Activated CD8-positive, alpha-beta T cell treated with anti-CD3 and anti-CD28 coated beads, Interleukin-2, amount 10 ng/mL, durations not matched to agents 7 days and 5 days (primary cell): ENCODE results near the gene PAQR7. TPM values are rescaled to one million over a fixed set of nuclear protein-coding genes. Genes with fewer than 3 reads are reported as not detected.

Experiments
- ATAC-seq: fragments of 150-1000 bp; cut with Tn5 transposase; one replicate; pipeline ENCODE4 v1.10.0; 2021; ENCODE audit warnings: moderate library complexity
- CTCF ChIA-PET: fragments of 350-600 bp; sonication (Branson Sonifier 250); formaldehyde crosslinking; loops from one replicate; lab custom pipeline; 2021; ENCODE audit warnings: antibody characterized with exemption; lab: Charles Lee
- POLR2A ChIA-PET: fragments of 350-600 bp; sonication (Branson Sonifier 250); formaldehyde crosslinking; loops from one replicate; lab custom pipeline; 2021; ENCODE audit warnings: antibody characterized with exemption; lab: Charles Lee
- DNase-seq: peaks from one replicate; pipeline ENCODE4 v3.0.0-alpha.2; 2020
- H3K27ac Mint-ChIP-seq: one replicate; pipeline ENCODE4 v1.8.0; 2021; ENCODE audit warnings: mild to moderate bottlenecking, mixed read lengths
- H3K27me3 Mint-ChIP-seq: one replicate; pipeline ENCODE4 v1.8.0; 2021; ENCODE audit warnings: low read depth, mixed read lengths
- H3K36me3 Mint-ChIP-seq: one replicate; pipeline ENCODE4 v1.8.0; 2021; ENCODE audit warnings: low read depth, mixed read lengths
- H3K4me1 Mint-ChIP-seq: one replicate; pipeline ENCODE4 v1.8.0; 2021; ENCODE audit warnings: low read depth, mixed read lengths
- H3K4me3 Mint-ChIP-seq: one replicate; pipeline ENCODE4 v1.8.0; 2021; ENCODE audit warnings: mild to moderate bottlenecking, mixed read lengths
- H3K9me3 Mint-ChIP-seq: one replicate; pipeline ENCODE4 v1.8.0; 2022; ENCODE audit warnings: mixed read lengths; ENCODE audit not compliant: insufficient read depth
- total RNA-seq, 2 experiments: library from RNA; stranded (reverse); gene quantifications; one replicate each; pipeline ENCODE4 v1.2.3, GENCODE V29; 2021

Gene PAQR7
- total RNA-seq, 2 experiments from 2014 or later = 3.2 to 3.3 TPM

GRCh38 chr1:25900219-25900618, 24.7 kb upstream of the PAQR7 start:
- Mint-ChIP-seq H3K9me3 (no peaks in the 10 kb centered on the region), H3K27me3 (no peaks in the 10 kb centered on the region), H3K36me3 (peaks cover 79% of the 10 kb centered on the region), H3K4me3 (no peak overlapping the region), H3K27ac (peak overlapping the region; percentile 32), H3K4me1 (peaks cover 59% of the 10 kb centered on the region)
- ChIA-PET POLR2A (no interaction called here), CTCF (interaction anchor here (0.7 to 18.0 kb wide), 2 partner anchors 65 to 99 kb away, joined by 3 to 610 read pairs; partner anchors contain the start of gene PAFAH2)
- DNase-seq (no peak), ATAC-seq (no peak)

- ATAC-seq (no peak), DNase-seq (no peak)
- H3K36me3 Mint-ChIP-seq = peaks cover 77% of the 10 kb centered on the region
- no peaks in the 10 kb centered on the region for H3K27me3 Mint-ChIP-seq
- ChIA-PET CTCF (interaction anchor here (18.0 kb wide), 1 partner anchor 99 kb away, joined by 610 read pairs; the partner anchor contains the start of gene PAFAH2), POLR2A (no interaction called here)
- no peak overlapping the region for H3K4me3 Mint-ChIP-seq
- no peaks in the 10 kb centered on the region for H3K9me3 Mint-ChIP-seq
- H3K27ac Mint-ChIP-seq = no peak overlapping the region
- peaks cover 59% of the 10 kb centered on the region for H3K4me1 Mint-ChIP-seq
These were observed 24.3 kb upstream of the PAQR7 start for GRCh38 chr1:25899792-25900191.

DNA sequence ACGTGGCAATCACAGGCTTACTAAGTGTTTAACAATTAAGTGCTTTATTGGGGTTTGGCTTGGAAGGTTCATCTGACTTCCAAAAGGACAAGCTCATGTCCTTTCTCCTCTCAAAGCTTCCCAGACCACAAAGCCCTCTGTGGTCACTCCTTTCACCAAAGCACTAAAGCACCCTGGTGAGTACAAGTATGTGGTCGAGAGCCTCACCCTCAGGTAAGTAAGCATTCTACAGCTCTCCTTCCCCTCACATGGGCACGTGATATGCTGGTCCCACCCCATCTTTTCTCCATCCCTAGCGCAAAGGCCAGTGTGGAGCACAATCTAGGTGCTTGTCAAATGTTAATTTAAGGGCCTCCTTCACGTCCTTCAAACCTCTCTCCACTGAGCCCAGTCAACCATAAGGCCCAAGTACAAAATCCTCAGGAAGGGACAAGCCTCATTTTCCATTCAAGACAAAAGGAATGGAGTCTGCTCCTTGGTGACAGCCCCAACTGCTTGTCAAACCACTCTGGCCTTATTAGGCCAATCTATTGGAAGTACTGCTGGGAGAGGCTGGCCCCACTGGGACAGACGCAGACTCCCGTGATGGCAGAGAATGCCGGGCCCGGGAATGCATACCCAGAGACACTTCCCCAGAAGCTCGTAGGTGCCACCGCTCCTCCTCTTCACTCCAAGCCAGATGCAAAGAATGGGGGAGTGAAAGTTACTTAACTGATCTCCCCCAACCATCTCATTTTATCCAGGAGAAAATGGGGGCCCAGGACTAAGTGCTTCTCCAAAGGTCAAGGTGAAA, 22.9 kb upstream of the PAQR7 start:
- DNase-seq (no peak), ATAC-seq (no peak)
- no peaks in the 10 kb centered on the region for H3K9me3 Mint-ChIP-seq
- POLR2A ChIA-PET = interaction anchor here (1.0 to 5.3 kb wide), 2 partner anchors 92 to 99 kb away, joined by 3 to 48 read pairs; partner anchors contain the start of gene PAFAH2
- H3K4me3 Mint-ChIP-seq = no peak overlapping the region
- peak overlapping the region; percentile 44 for H3K27ac Mint-ChIP-seq
- H3K27me3 Mint-ChIP-seq = no peaks in the 10 kb centered on the region
- H3K36me3 Mint-ChIP-seq = peaks cover 67% of the 10 kb centered on the region
- peaks cover 47% of the 10 kb centered on the region for H3K4me1 Mint-ChIP-seq
- CTCF ChIA-PET = interaction anchor here (18.0 kb wide), 1 partner anchor 101 kb away, joined by 610 read pairs; the partner anchor contains the start of gene PAFAH2

DNA sequence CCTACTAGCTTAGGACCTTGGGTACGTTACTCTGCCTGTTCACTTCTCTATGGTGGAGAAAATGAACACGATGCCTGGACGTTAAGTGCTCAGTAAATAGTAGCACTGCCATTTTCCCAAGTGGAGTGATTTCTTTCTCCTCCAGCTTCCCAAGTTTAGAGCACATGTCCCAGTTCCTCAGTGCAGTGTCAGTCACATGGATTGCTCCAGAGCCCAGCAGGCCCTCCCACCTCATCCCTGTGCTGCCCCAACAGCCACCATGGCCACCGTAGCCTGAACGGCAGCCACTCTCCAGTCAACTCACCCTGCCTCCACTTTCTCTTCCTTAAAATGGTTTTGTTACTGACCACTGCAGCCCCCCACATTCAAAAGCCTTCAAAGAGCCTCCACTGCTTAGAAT, 22.2 kb upstream of the PAQR7 start:
- peaks cover 62% of the 10 kb centered on the region for H3K36me3 Mint-ChIP-seq
- ATAC-seq (no peak), DNase-seq (no peak)
- H3K4me1 Mint-ChIP-seq = peaks cover 42% of the 10 kb centered on the region
- no peaks in the 10 kb centered on the region for H3K9me3 Mint-ChIP-seq
- CTCF ChIA-PET = interaction anchor here (18.0 kb wide), 1 partner anchor 102 kb away, joined by 610 read pairs; the partner anchor contains the start of gene PAFAH2
- no peak overlapping the region for H3K4me3 Mint-ChIP-seq
- H3K27ac Mint-ChIP-seq = no peak overlapping the region
- POLR2A ChIA-PET = interaction anchor here (5.3 kb wide), 1 partner anchor 99 kb away, joined by 48 read pairs; the partner anchor contains the start of gene PAFAH2
- no peaks in the 10 kb centered on the region for H3K27me3 Mint-ChIP-seq

DNA sequence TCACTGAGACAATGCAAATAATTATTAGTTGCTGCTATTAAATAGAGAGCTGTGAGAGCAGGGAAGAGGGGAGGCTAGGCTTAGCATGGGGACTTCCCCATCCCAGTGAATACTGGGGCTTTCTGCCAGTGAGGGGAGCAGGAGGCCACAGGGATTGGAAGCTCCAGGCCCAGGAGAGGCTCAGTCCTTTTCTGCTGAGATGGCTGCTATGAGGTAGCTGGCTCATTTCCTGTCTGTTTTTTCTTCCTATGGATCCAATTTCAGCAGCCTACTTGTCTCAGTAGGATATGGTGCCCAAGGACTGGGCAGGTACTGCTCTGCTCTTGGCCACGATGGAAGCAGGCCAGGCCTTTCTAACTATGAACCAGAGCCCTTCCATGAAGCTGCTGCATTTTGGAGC, 20.8 kb upstream of the PAQR7 start:
- peaks cover 31% of the 10 kb centered on the region for H3K4me1 Mint-ChIP-seq
- H3K27me3 Mint-ChIP-seq = no peaks in the 10 kb centered on the region
- H3K4me3 Mint-ChIP-seq = no peak overlapping the region
- H3K9me3 Mint-ChIP-seq = no peaks in the 10 kb centered on the region
- ChIA-PET POLR2A (interaction anchor here (0.7 to 5.3 kb wide), 7 partner anchors 8 to 350 kb away, joined by 3 to 48 read pairs (median 4); partner anchors contain the start of genes PAFAH2 and PAQR7), CTCF (interaction anchor here (0.7 to 18.0 kb wide), 43 partner anchors 9 to 645 kb away, joined by 3 to 610 read pairs (median 6); partner anchors contain the start of genes EXTL1, MTFR1L, PAFAH2 and PAQR7)
- H3K36me3 Mint-ChIP-seq = peaks cover 51% of the 10 kb centered on the region
- ATAC-seq (no peak), DNase-seq (no peak)
- H3K27ac Mint-ChIP-seq = peak overlapping the region; percentile 63

- H3K4me3 Mint-ChIP-seq = no peak overlapping the region
- no peaks in the 10 kb centered on the region for H3K9me3 Mint-ChIP-seq
- H3K4me1 Mint-ChIP-seq = peaks cover 23% of the 10 kb centered on the region
- peak; percentile 97 for ATAC-seq
- DNase-seq = peak; percentile 93
- H3K27ac Mint-ChIP-seq = no peak overlapping the region
- H3K36me3 Mint-ChIP-seq = peaks cover 43% of the 10 kb centered on the region
- H3K27me3 Mint-ChIP-seq = no peaks in the 10 kb centered on the region
- ChIA-PET POLR2A (interaction anchor here (0.6 to 5.3 kb wide), 8 partner anchors 9 to 102 kb away, joined by 3 to 48 read pairs (median 4); partner anchors contain the start of genes PAFAH2 and PAQR7), CTCF (interaction anchor here (0.6 to 18.0 kb wide), 59 partner anchors 9 to 646 kb away, joined by 3 to 610 read pairs (median 5); partner anchors contain the start of genes EXTL1, MTFR1L, PAFAH2 and PAQR7)
These were observed 20.0 kb upstream of the PAQR7 start for GRCh38 chr1:25895365-25895990.

GRCh38 chr1:25893116-25893515, 17.6 kb upstream of the PAQR7 start:
- no peak overlapping the region for H3K27ac Mint-ChIP-seq
- POLR2A ChIA-PET = no interaction called here
- peaks cover 22% of the 10 kb centered on the region for H3K36me3 Mint-ChIP-seq
- H3K27me3 Mint-ChIP-seq = no peaks in the 10 kb centered on the region
- peaks cover 10% of the 10 kb centered on the region for H3K4me1 Mint-ChIP-seq
- CTCF ChIA-PET = interaction anchor here (0.6 to 18.0 kb wide), 4 partner anchors 12 to 277 kb away, joined by 3 to 610 read pairs (median 67); partner anchors contain the start of genes PAFAH2, STMN1 and ZNF593
- ATAC-seq = no peak
- no peak overlapping the region for H3K4me3 Mint-ChIP-seq
- H3K9me3 Mint-ChIP-seq = no peaks in the 10 kb centered on the region
- no peak for DNase-seq

GRCh38 chr1:25891606-25892005, 16.1 kb upstream of the PAQR7 start:
- ChIA-PET CTCF (interaction anchor here (6.4 to 18.0 kb wide), 2 partner anchors 14 to 108 kb away, joined by 131 to 610 read pairs; partner anchors contain the start of genes PAFAH2 and STMN1), POLR2A (interaction anchor here (0.6 kb wide), 1 partner anchor 189 kb away, joined by 4 read pairs; no protein-coding TSS in a partner anchor)

GRCh38 chr1:25890239-25891034, 14.9 kb upstream of the PAQR7 start:
- DNase-seq (no peak), ATAC-seq (no peak)
- POLR2A ChIA-PET = interaction anchor here (0.7 kb wide), 1 partner anchor 13 kb away, joined by 3 read pairs; no protein-coding TSS in a partner anchor
- CTCF ChIA-PET = interaction anchor here (2.5 to 18.0 kb wide), 3 partner anchors 15 to 109 kb away, joined by 10 to 610 read pairs (median 131); partner anchors contain the start of genes PAFAH2 and STMN1
- no peaks in the 10 kb centered on the region for H3K9me3 Mint-ChIP-seq
- peaks cover 7% of the 10 kb centered on the region for H3K36me3 Mint-ChIP-seq
- peak overlapping the region; percentile 7 for H3K27ac Mint-ChIP-seq
- H3K27me3 Mint-ChIP-seq = no peaks in the 10 kb centered on the region
- H3K4me1 Mint-ChIP-seq = peaks cover 4% of the 10 kb centered on the region
- H3K4me3 Mint-ChIP-seq = no peak overlapping the region

More at GRCh38 chr1:25891606-25892005, 16.1 kb upstream of the PAQR7 start:
- Mint-ChIP-seq H3K4me3 (no peak overlapping the region), H3K27ac (no peak overlapping the region), H3K4me1 (peaks cover 10% of the 10 kb centered on the region), H3K9me3 (no peaks in the 10 kb centered on the region), H3K36me3 (peaks cover 14% of the 10 kb centered on the region), H3K27me3 (no peaks in the 10 kb centered on the region)
- ATAC-seq (no peak), DNase-seq (no peak)

GRCh38 chr1:25889470-25889869, 14.0 kb upstream of the PAQR7 start:
- no peak for DNase-seq
- Mint-ChIP-seq H3K27me3 (no peaks in the 10 kb centered on the region), H3K36me3 (peaks cover 3% of the 10 kb centered on the region), H3K27ac (no peak overlapping the region), H3K4me3 (no peak overlapping the region), H3K4me1 (no peaks in the 10 kb centered on the region), H3K9me3 (no peaks in the 10 kb centered on the region)
- no peak for ATAC-seq
- ChIA-PET CTCF (interaction anchor here (2.5 kb wide), 1 partner anchor 108 kb away, joined by 10 read pairs; the partner anchor contains the start of gene PAFAH2), POLR2A (no interaction called here)
